ENCODE data around the gene TAF11L12. TPM values are rescaled to one million over a fixed set of nuclear protein-coding genes. Genes with fewer than 3 reads are reported as not detected.
"Not testable (repeated sequence)": the region's sequence is repeated elsewhere in the genome, so short reads cannot be mapped to it uniquely, and the experiment has no call there.

Gene TAF11L12
- not detected for total RNA-seq

DNA sequence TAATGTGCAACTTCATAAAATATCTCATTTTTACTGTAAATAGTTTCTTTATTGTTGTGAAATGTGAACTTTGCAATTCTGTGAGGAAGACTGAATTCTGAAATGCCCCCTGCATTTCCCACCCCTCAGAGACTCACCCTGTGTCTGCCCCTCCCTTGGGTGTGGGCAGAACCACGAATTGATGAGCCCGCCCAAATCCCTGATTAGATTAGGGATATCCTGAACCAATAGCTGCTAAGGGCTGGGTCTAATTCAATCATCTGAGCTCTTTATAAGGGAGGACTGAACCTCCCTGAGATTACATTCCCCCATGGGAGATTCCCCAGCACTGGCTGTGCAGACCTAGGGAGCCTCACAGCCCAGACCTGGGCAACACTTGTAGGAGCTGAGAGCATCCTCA is at the start of gene TAF11L12:
TAF11L12 (plus strand) TSS at position 301 of the 400 bp plus-strand sequence.
- ATAC-seq; H3K27me3 Mint-ChIP-seq; H3K9me3 Mint-ChIP-seq (ENCODE audit: low read depth); H3K4me1 Mint-ChIP-seq; DNase-seq; H3K4me3 Mint-ChIP-seq; CTCF ChIA-PET; H3K36me3 Mint-ChIP-seq; H3K27ac Mint-ChIP-seq: not testable (repeated sequence)

DNA sequence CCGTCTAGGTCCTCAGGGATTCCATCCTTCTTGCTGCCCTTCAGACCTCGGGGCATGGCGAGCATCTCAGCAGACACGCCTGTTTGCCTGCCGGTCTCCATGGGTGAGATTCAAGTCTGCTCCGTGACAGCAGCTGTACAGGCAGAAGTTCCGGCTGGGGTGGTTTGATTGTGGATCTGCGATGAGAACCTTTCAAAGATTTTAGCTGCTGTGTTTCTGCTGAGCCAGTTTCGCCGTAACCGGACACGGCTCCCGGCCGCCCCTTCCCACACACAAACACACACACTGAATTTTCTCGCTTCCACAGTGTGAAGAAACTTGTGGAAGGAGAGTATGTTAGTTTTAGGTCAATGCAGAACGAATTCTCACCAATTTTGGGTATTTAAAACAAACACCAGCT is 24.5 kb upstream of the TAF11L12 start, which contains the start of gene TAF11L7:
TAF11L7 (minus strand) TSS at position 101 of the 400 bp plus-strand sequence.
- H3K27ac Mint-ChIP-seq; ATAC-seq; H3K36me3 Mint-ChIP-seq; DNase-seq; H3K4me3 Mint-ChIP-seq; CTCF ChIA-PET; H3K9me3 Mint-ChIP-seq (ENCODE audit: low read depth); H3K4me1 Mint-ChIP-seq; H3K27me3 Mint-ChIP-seq: not testable (repeated sequence)

DNA sequence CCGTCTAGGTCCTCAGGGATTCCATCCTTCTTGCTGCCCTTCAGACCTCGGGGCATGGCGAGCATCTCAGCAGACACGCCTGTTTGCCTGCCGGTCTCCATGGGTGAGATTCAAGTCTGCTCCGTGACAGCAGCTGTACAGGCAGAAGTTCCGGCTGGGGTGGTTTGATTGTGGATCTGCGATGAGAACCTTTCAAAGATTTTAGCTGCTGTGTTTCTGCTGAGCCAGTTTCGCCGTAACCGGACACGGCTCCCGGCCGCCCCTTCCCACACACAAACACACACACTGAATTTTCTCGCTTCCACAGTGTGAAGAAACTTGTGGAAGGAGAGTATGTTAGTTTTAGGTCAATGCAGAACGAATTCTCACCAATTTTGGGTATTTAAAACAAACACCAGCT is 19.3 kb upstream of the TAF11L12 start, which contains the start of gene TAF11L8:
TAF11L8 (minus strand) TSS at position 101 of the 400 bp plus-strand sequence.
- CTCF ChIA-PET; H3K9me3 Mint-ChIP-seq (ENCODE audit: low read depth); H3K27ac Mint-ChIP-seq: not testable (repeated sequence)

DNA sequence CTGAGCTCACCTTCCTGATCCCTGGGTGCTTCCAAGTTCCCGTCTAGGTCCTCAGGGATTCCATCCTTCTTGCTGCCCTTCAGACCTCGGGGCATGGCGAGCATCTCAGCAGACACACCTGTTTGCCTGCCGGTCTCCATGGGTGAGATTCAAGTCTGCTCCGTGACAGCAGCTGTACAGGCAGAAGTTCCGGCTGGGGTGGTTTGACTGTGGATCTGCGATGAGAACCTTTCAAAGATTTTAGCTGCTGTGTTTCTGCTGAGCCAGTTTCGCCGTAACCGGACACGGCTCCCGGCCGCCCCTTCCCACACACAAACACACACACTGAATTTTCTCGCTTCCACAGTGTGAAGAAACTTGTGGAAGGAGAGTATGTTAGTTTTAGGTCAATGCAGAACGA is 15.9 kb upstream of the TAF11L12 start, which contains the start of gene TAF11L9:
TAF11L9 (minus strand) TSS at position 140 of the 400 bp plus-strand sequence.
- H3K27ac Mint-ChIP-seq; CTCF ChIA-PET; H3K27me3 Mint-ChIP-seq; H3K9me3 Mint-ChIP-seq (ENCODE audit: low read depth); DNase-seq; ATAC-seq; H3K4me1 Mint-ChIP-seq; H3K4me3 Mint-ChIP-seq; H3K36me3 Mint-ChIP-seq: not testable (repeated sequence)

More for the DNA sequence above, 19.3 kb upstream of the TAF11L12 start, which contains the start of gene TAF11L8:
- H3K4me1 Mint-ChIP-seq, H3K4me3 Mint-ChIP-seq, H3K36me3 Mint-ChIP-seq, H3K27me3 Mint-ChIP-seq, DNase-seq, ATAC-seq: not testable (repeated sequence)

DNA sequence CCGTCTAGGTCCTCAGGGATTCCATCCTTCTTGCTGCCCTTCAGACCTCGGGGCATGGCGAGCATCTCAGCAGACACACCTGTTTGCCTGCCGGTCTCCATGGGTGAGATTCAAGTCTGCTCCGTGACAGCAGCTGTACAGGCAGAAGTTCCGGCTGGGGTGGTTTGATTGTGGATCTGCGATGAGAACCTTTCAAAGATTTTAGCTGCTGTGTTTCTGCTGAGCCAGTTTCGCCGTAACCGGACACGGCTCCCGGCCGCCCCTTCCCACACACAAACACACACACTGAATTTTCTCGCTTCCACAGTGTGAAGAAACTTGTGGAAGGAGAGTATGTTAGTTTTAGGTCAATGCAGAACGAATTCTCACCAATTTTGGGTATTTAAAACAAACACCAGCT is 12.5 kb upstream of the TAF11L12 start, which contains the start of gene TAF11L10:
TAF11L10 (minus strand) TSS at position 101 of the 400 bp plus-strand sequence.
- CTCF ChIA-PET, DNase-seq, H3K27me3 Mint-ChIP-seq, H3K27ac Mint-ChIP-seq, H3K4me3 Mint-ChIP-seq, H3K36me3 Mint-ChIP-seq, H3K4me1 Mint-ChIP-seq, ATAC-seq: not testable (repeated sequence)
- H3K9me3 Mint-ChIP-seq (ENCODE audit: low read depth): peaks cover 14% of the 10 kb centered on the region

DNA sequence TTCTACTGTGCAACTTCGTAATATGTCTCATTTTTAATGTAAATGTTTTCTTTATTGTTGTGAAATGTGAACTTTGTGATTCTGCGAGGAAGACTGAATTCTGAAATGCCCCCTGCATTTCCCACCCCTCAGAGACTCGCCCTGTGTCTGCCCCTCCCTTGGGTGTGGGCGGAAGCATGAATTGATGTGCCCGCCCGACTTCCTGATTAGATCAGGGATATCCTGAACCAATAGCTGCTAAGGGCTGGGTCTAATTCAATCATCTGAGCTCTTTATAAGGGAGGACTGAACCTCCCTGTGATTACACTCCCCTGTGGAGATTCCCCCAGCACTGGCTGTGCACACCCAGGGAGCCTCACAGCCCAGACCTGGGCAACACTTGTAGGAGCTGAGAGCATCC is 6.3 kb upstream of the TAF11L12 start, which contains the start of gene TAF11L11:
TAF11L11 (plus strand) TSS at position 304 of the 400 bp plus-strand sequence.
- ATAC-seq, H3K4me3 Mint-ChIP-seq, CTCF ChIA-PET, H3K36me3 Mint-ChIP-seq, H3K27ac Mint-ChIP-seq, H3K4me1 Mint-ChIP-seq, DNase-seq, H3K27me3 Mint-ChIP-seq: not testable (repeated sequence)
- H3K9me3 Mint-ChIP-seq (ENCODE audit: low read depth): peaks cover 26% of the 10 kb centered on the region

DNA sequence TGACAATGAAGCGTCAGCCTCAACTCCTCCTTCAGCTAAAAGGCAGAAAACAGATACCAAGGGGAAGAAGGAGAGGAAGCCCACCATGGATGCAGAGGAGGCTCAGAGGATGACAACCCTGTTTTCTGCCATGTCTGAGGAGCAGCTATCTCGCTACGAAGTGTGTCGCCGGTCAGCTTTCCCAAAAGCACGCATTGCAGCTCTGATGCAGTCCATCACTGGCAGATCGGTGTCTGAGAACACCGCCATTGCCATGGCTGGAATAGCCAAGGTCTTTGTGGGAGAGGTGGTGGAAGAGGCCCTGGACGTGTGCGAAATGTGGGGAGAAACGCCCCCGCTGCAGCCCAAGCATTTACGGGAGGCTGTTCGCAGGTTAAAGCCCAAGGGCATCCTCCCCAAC is 5.2 kb upstream of the TAF11L12 start:
- Mint-ChIP-seq H3K36me3 (no peaks in the 10 kb centered on the region), H3K27ac (no peak overlapping the region), H3K4me1 (no peaks in the 10 kb centered on the region), H3K4me3 (no peak overlapping the region), H3K27me3 (no peaks in the 10 kb centered on the region), H3K9me3 (ENCODE audit: low read depth) (peaks cover 21% of the 10 kb centered on the region)
- CTCF ChIA-PET: no interaction called here
- DNase-seq (no peak), ATAC-seq (no peak)

DNA sequence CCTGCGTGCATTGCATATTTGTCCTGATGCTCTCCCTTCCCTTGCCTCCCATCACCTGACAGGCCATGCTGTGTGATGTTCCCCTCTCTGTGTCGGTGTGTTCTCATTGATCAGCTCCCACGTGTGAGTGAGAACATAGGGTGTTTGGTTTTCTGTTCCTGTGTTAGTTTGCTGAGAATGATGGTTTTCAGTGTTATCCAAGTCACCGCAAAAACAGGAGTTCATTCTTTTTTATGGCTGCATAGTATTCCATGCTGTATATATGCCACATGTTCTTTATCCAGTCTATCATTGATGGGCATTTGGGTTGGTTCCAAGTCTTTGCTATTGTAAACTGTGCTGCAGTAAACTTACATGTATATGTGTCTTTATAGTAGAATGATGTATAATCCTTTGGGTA is 2.7 kb upstream of the TAF11L12 start:
- not testable (repeated sequence) for H3K36me3 Mint-ChIP-seq, H3K4me3 Mint-ChIP-seq
- peaks cover 12% of the 10 kb centered on the region for H3K9me3 Mint-ChIP-seq (ENCODE audit: low read depth)

DNA sequence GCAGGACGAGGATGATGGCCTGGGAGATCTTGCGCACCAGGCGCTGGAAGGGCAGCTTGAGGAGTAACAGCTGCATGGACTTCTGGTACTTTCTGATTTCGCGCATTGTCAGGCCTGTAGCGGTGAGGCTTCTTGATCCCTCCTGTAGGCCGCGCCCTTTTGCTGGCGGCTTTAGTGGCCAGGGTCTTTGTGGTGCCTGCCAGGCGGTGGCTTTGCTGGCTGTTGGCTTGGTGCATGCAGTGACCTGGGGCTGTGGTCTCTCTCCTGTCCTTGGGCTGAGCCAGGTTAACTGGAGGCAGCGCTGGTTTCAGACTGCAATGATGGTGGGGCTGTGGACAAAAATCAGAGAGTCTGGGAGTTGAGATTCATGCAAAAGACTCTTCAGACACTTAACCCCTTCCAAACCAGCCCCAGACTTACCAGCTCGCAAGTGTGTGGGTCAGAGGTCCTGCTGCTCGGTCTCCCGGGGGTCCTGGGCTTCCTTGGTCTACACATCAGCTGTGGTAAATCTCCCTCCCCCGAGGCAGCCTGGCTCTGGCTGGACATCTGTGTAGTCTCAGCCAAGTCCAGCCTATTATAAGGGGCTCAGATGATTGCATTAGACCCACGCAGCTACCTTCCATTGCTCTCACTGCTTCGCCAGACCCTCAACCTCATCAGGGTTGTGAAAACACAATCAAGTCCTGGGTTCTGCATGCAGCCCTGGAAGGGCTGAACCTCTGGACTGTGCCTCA is 4.8 kb downstream of the TAF11L12 start:
- H3K4me3 Mint-ChIP-seq: no peak overlapping the region
- H3K4me1 Mint-ChIP-seq: no peaks in the 10 kb centered on the region
- DNase-seq: no peak
- H3K27ac Mint-ChIP-seq: no peak overlapping the region
- ATAC-seq: no peak
- peaks cover 4% of the 10 kb centered on the region for H3K9me3 Mint-ChIP-seq (ENCODE audit: low read depth)
- no peaks in the 10 kb centered on the region for H3K36me3 Mint-ChIP-seq
- no peaks in the 10 kb centered on the region for H3K27me3 Mint-ChIP-seq
- CTCF ChIA-PET: no interaction called here

More for the DNA sequence above, 2.7 kb upstream of the TAF11L12 start:
- CTCF ChIA-PET, H3K27ac Mint-ChIP-seq, DNase-seq, H3K4me1 Mint-ChIP-seq, ATAC-seq, H3K27me3 Mint-ChIP-seq: not testable (repeated sequence)

DNA sequence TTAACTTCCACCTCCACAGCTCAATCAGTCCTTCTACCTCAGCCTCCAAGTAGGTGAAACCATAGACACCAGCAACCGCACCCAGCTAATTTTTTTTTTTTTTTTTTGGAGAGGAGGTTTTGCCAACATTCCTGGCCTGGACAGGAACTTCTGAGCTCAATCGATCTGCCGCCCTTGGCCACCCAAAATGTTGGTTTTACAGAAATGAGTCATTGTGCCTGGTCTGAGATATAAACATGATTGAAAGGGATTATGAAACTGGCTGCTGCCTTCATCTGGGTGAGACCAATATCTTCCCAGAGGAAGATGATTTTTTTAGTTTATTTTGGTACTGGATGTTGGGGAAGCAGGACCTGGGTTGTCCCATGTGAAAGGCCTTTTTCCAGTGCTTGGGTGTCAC is 9.2 kb downstream of the TAF11L12 start:
- CTCF ChIA-PET: no interaction called here

DNA sequence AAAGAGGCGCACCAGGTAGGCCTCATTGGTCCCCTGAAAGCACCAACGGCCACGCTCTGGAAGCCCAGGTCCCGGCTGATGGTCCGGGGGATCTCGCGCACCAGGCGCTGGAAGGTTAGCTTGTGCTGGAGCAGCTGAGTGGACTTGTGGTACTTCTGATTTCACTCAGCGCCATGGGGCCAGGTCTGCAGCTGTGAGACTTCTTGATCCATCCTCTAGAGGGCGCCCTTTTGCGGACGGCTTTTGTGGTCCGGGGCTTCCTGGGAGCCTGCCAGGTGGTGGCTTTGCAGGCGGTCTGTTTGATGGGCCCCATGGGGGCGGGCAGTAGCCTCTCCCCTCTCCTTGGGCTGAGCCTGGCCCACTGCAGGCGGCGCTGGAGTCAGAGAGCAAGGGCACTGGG is 10.4 kb downstream of the TAF11L12 start:
- CTCF ChIA-PET: no interaction called here
- peaks cover 12% of the 10 kb centered on the region for H3K9me3 Mint-ChIP-seq (ENCODE audit: low read depth)
- no peak overlapping the region for H3K27ac Mint-ChIP-seq
- ATAC-seq (no peak), DNase-seq (no peak)
- H3K27me3 Mint-ChIP-seq: no peaks in the 10 kb centered on the region
- H3K4me1 Mint-ChIP-seq: no peaks in the 10 kb centered on the region
- no peak overlapping the region for H3K4me3 Mint-ChIP-seq
- H3K36me3 Mint-ChIP-seq: no peaks in the 10 kb centered on the region

More for the DNA sequence above, 9.2 kb downstream of the TAF11L12 start:
- DNase-seq (no peak), ATAC-seq (no peak)
- Mint-ChIP-seq H3K4me3 (no peak overlapping the region), H3K4me1 (no peaks in the 10 kb centered on the region), H3K27me3 (no peaks in the 10 kb centered on the region), H3K36me3 (no peaks in the 10 kb centered on the region), H3K27ac (no peak overlapping the region), H3K9me3 (ENCODE audit: low read depth) (peaks cover 12% of the 10 kb centered on the region)

DNA sequence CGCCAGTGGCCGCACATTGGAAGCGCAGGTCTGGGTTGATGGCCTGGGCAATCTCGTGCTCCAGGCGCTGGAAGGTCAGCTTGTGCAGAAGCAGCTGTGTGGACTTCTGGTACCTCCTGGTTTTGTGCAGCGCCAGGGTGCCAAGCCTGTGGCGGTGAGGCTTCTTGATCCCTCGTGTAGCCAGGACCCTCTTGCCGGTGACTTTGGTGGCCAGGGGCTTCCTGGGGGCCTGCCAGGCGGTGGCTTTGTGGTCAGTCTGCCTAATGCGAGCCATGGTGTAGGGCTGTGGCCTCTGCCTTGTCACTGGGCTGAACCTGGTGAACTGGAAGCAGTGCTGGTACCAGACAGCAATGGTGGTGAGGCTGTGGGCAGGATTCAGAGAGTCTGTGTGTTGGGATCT is 15.5 kb downstream of the TAF11L12 start:
- Mint-ChIP-seq H3K27ac (no peak overlapping the region), H3K4me1 (no peaks in the 10 kb centered on the region), H3K9me3 (ENCODE audit: low read depth) (peaks cover 5% of the 10 kb centered on the region), H3K27me3 (no peaks in the 10 kb centered on the region), H3K4me3 (no peak overlapping the region), H3K36me3 (no peaks in the 10 kb centered on the region)
- DNase-seq (no peak), ATAC-seq (no peak)
- CTCF ChIA-PET: no interaction called here

DNA sequence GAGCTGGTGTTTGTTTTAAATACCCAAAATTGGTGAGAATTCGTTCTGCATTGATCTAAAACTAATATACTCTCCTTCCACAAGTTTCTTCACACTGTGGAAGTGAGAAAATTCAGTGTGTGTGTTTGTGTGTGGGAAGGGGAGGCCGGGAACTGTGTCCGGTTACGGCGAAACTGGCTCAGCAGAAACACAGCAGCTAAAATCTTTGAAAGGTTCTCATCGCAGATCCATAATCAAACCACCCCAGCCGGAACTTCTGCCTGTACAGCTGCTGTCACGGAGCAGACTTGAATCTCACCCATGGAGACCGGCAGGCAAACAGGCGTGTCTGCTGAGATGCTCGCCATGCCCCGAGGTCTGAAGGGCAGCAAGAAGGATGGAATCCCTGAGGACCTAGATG is 21.6 kb downstream of the TAF11L12 start, which contains the start of gene TAF11L13:
TAF11L13 (plus strand) TSS at position 301 of the 400 bp plus-strand sequence.
- H3K9me3 Mint-ChIP-seq (ENCODE audit: low read depth); H3K27ac Mint-ChIP-seq; H3K4me1 Mint-ChIP-seq; H3K36me3 Mint-ChIP-seq; ATAC-seq; H3K27me3 Mint-ChIP-seq; DNase-seq; CTCF ChIA-PET; H3K4me3 Mint-ChIP-seq: not testable (repeated sequence)

DNA sequence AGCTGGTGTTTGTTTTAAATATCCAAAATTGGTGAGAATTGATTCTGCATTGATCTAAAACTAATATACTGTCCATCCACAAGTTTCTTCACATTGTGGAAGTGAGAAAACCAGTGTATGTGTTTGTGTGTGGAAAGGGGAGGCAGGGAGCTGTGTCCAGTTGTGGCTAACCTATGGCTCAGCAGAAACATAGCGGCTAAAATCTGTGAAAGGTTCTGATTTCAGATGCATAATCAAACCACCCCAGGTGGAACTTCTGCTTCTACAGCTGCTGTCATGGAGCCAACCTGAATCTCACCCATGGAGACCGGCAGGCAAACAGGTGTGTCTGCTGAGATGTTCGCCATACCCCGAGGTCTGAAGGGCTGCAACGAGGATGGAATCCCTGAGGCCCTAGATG is 24.0 kb downstream of the TAF11L12 start, which contains the start of gene TAF11L14:
TAF11L14 (plus strand) TSS at position 301 of the 400 bp plus-strand sequence.
- no peak for DNase-seq
- no peaks in the 10 kb centered on the region for H3K27me3 Mint-ChIP-seq
- H3K36me3 Mint-ChIP-seq: no peaks in the 10 kb centered on the region
- peaks cover 3% of the 10 kb centered on the region for H3K9me3 Mint-ChIP-seq (ENCODE audit: low read depth)
- H3K4me3 Mint-ChIP-seq: no peak within 1 kb of the TSS
- H3K4me1 Mint-ChIP-seq: no peaks in the 10 kb centered on the region
- no peak within 1 kb of the TSS for H3K27ac Mint-ChIP-seq
- CTCF ChIA-PET: no interaction called here
- ATAC-seq: no peak
